Activated T-helper 1 cell treated with anti-CD3 and anti-CD28 coated beads, Interleukin-12 subunit alpha, Interleukin-12 subunit beta, Interleukin-2, Interleukin-4 antibody, amounts not matched to agents 30 ng/mL and 10 ng/mL and 1 ng/mL, durations not matched to agents 14 hours and 24 hours and 36 hours (primary cell): ENCODE results near the gene PPARA. TPM values are rescaled to one million over a fixed set of nuclear protein-coding genes. Genes with fewer than 3 reads are reported as not detected.
"Not testable (repeated sequence)": the region's sequence is repeated elsewhere in the genome, so short reads cannot be mapped to it uniquely, and the experiment has no call there.

Experiments used
- DNase-seq: peaks from one replicate; pipeline ENCODE4 v3.0.0; 2021; ENCODE audit warnings: low spot score
- H3K27ac Mint-ChIP-seq: one replicate; pipeline ENCODE4 v1.8.0; 2021; ENCODE audit warnings: mild to moderate bottlenecking, mixed read lengths
- H3K27me3 Mint-ChIP-seq: one replicate; pipeline ENCODE4 v1.8.0; 2022; ENCODE audit warnings: mild to moderate bottlenecking, moderate library complexity, mixed read lengths; ENCODE audit not compliant: insufficient read depth
- H3K36me3 Mint-ChIP-seq: one replicate; pipeline ENCODE4 v1.8.0; 2021; ENCODE audit warnings: low read depth, mixed read lengths
- H3K4me1 Mint-ChIP-seq: one replicate; pipeline ENCODE4 v1.8.0; 2021; ENCODE audit warnings: low read depth, mixed read lengths
- H3K4me3 Mint-ChIP-seq: one replicate; pipeline ENCODE4 v1.8.0; 2021; ENCODE audit warnings: mild to moderate bottlenecking, moderate library complexity, mixed read lengths
- H3K9me3 Mint-ChIP-seq: one replicate; pipeline ENCODE4 v1.8.0; 2021; ENCODE audit warnings: mixed read lengths
- intact Hi-C: fragments of 100-400 bp; cut with micrococcal nuclease; formaldehyde crosslinking; loops from one replicate; pipeline ENCODE4 v1.15.1; 2024
- total RNA-seq: library from RNA; stranded (reverse); gene quantifications from 2 replicates; pipeline ENCODE4 v1.2.3, GENCODE V29; 2022

The PPARA gene
- total RNA-seq, 1 donor from 2014 or later, result 11.6 TPM

GRCh38 chr22:46183733-46184132 lies 33.4 kb downstream of the PPARA start:
- H3K4me1 Mint-ChIP-seq, result no peaks in the 10 kb centered on the region
- H3K4me3 Mint-ChIP-seq, result no peak overlapping the region
- no peaks in the 10 kb centered on the region for H3K27me3 Mint-ChIP-seq
- DNase-seq, result no peak
- peaks cover 29% of the 10 kb centered on the region for H3K9me3 Mint-ChIP-seq
- intact Hi-C loops, result no loop called here
- H3K36me3 Mint-ChIP-seq, result peaks cover 40% of the 10 kb centered on the region
- H3K27ac Mint-ChIP-seq, result no peak overlapping the region

GRCh38 chr22:46185283-46185682 lies 35.0 kb downstream of the PPARA start:
- Mint-ChIP-seq H3K27ac (no peak overlapping the region), H3K4me1 (no peaks in the 10 kb centered on the region), H3K27me3 (no peaks in the 10 kb centered on the region), H3K9me3 (peaks cover 18% of the 10 kb centered on the region), H3K36me3 (peaks cover 29% of the 10 kb centered on the region), H3K4me3 (no peak overlapping the region)
- intact Hi-C loops, result no loop called here
- no peak for DNase-seq

- intact Hi-C loops, result no loop called here
- no peak for DNase-seq
- Mint-ChIP-seq H3K27ac (no peak overlapping the region), H3K4me3 (no peak overlapping the region), H3K27me3 (no peaks in the 10 kb centered on the region), H3K36me3 (peaks cover 15% of the 10 kb centered on the region), H3K9me3 (peaks cover 4% of the 10 kb centered on the region), H3K4me1 (no peaks in the 10 kb centered on the region)
These were observed 37.5 kb downstream of the PPARA start for GRCh38 chr22:46187862-46188261.

GRCh38 chr22:46192210-46192993 lies 42.1 kb downstream of the PPARA start:
- DNase-seq, result no peak
- no peaks in the 10 kb centered on the region for H3K27me3 Mint-ChIP-seq

GRCh38 chr22:46193898-46194310 lies 43.6 kb downstream of the PPARA start:
- no peaks in the 10 kb centered on the region for H3K9me3 Mint-ChIP-seq
- intact Hi-C loops, result no loop called here
- no peak overlapping the region for H3K27ac Mint-ChIP-seq
- peaks cover 2% of the 10 kb centered on the region for H3K36me3 Mint-ChIP-seq
- H3K27me3 Mint-ChIP-seq, result no peaks in the 10 kb centered on the region
- no peaks in the 10 kb centered on the region for H3K4me1 Mint-ChIP-seq
- H3K4me3 Mint-ChIP-seq, result no peak overlapping the region
- no peak for DNase-seq

More at GRCh38 chr22:46192210-46192993, 42.1 kb downstream of the PPARA start:
- Mint-ChIP-seq H3K36me3 (peaks cover 3% of the 10 kb centered on the region), H3K4me1 (no peaks in the 10 kb centered on the region), H3K27ac (no peak overlapping the region), H3K9me3 (no peaks in the 10 kb centered on the region), H3K4me3 (no peak overlapping the region)
- intact Hi-C loops, result no loop called here

GRCh38 chr22:46195487-46196165 lies 45.3 kb downstream of the PPARA start:
- Mint-ChIP-seq H3K4me1 (no peaks in the 10 kb centered on the region), H3K27me3 (no peaks in the 10 kb centered on the region), H3K27ac (no peak overlapping the region), H3K9me3 (no peaks in the 10 kb centered on the region), H3K4me3 (no peak overlapping the region), H3K36me3 (peaks cover 6% of the 10 kb centered on the region)
- DNase-seq, result no peak
- intact Hi-C loops, result no loop called here

- no peaks in the 10 kb centered on the region for H3K27me3 Mint-ChIP-seq
- intact Hi-C loops, result no loop called here
- H3K4me1 Mint-ChIP-seq, result no peaks in the 10 kb centered on the region
- DNase-seq, result no peak
- peaks cover 6% of the 10 kb centered on the region for H3K36me3 Mint-ChIP-seq
- H3K9me3 Mint-ChIP-seq, result no peaks in the 10 kb centered on the region
- H3K27ac Mint-ChIP-seq, result no peak overlapping the region
- no peak overlapping the region for H3K4me3 Mint-ChIP-seq
These were observed 46.0 kb downstream of the PPARA start for GRCh38 chr22:46196278-46196677.

- no peak overlapping the region for H3K4me3 Mint-ChIP-seq
- H3K4me1 Mint-ChIP-seq, result no peaks in the 10 kb centered on the region
- no peaks in the 10 kb centered on the region for H3K9me3 Mint-ChIP-seq
- intact Hi-C loops, result no loop called here
- H3K36me3 Mint-ChIP-seq, result peaks cover 6% of the 10 kb centered on the region
- no peak for DNase-seq
- no peak overlapping the region for H3K27ac Mint-ChIP-seq
- no peaks in the 10 kb centered on the region for H3K27me3 Mint-ChIP-seq
These were observed 47.9 kb downstream of the PPARA start for GRCh38 chr22:46198274-46198673.

- H3K4me1 Mint-ChIP-seq, H3K4me3 Mint-ChIP-seq, H3K27me3 Mint-ChIP-seq, H3K27ac Mint-ChIP-seq, DNase-seq, H3K36me3 Mint-ChIP-seq, H3K9me3 Mint-ChIP-seq, intact Hi-C loops: not testable (repeated sequence)
These were observed 48.5 kb downstream of the PPARA start for GRCh38 chr22:46198806-46199205.

GRCh38 chr22:46201059-46201757 lies 50.9 kb downstream of the PPARA start:
- intact Hi-C loops, result no loop called here
- Mint-ChIP-seq H3K9me3 (no peaks in the 10 kb centered on the region), H3K4me3 (no peak overlapping the region), H3K36me3 (peaks cover 6% of the 10 kb centered on the region), H3K27ac (no peak overlapping the region), H3K27me3 (no peaks in the 10 kb centered on the region), H3K4me1 (no peaks in the 10 kb centered on the region)
- no peak for DNase-seq

GRCh38 chr22:46202897-46203600 lies 52.7 kb downstream of the PPARA start:
- H3K36me3 Mint-ChIP-seq, result peaks cover 6% of the 10 kb centered on the region
- H3K9me3 Mint-ChIP-seq, result no peaks in the 10 kb centered on the region
- H3K27me3 Mint-ChIP-seq, result no peaks in the 10 kb centered on the region
- intact Hi-C loops, result no loop called here
- no peaks in the 10 kb centered on the region for H3K4me1 Mint-ChIP-seq
- H3K4me3 Mint-ChIP-seq, result no peak overlapping the region
- no peak for DNase-seq
- H3K27ac Mint-ChIP-seq, result no peak overlapping the region

GRCh38 chr22:46203601-46203980 lies 53.3 kb downstream of the PPARA start:
- H3K27me3 Mint-ChIP-seq, result no peaks in the 10 kb centered on the region
- H3K27ac Mint-ChIP-seq, result no peak overlapping the region
- H3K9me3 Mint-ChIP-seq, result peaks cover 4% of the 10 kb centered on the region
- H3K4me3 Mint-ChIP-seq, result no peak overlapping the region
- no peak for DNase-seq
- intact Hi-C loops, result no loop called here
- peaks cover 7% of the 10 kb centered on the region for H3K36me3 Mint-ChIP-seq
- no peaks in the 10 kb centered on the region for H3K4me1 Mint-ChIP-seq
